ENCODE results near the gene PODN.

GRCh38 chr1:53093778-53094532 lies 31.9 kb downstream of the PODN start:
- TF ChIP-seq CTCF (IDR thresholded peaks at IDR 0.05) (no peak), POLR2A (IDR thresholded peaks at IDR 0.05) (no peak)
